ENCODE measurements around the gene ACTR2.
A peak's percentile ranks its signal among the peaks of the same experiment; 100 is the strongest.

Gene ACTR2

GRCh38 chr2:65267008-65267407, 39.4 kb downstream of the ACTR2 start:
- Histone ChIP-seq H3K9me3 (replicated peaks in 1 of 11) (no peaks in the 10 kb centered on the region), H3K4me1 (peaks cover 0 to 20% (median 3%) of the 10 kb centered on the region in 10 experiments; a peak in 7 of 20 replicates), H3K36me3 (peaks cover 84 to 100% (median 96%) of the 10 kb centered on the region in 11 experiments), H3K4me2 (no peak overlapping the region), H3K27me3 (no peaks in the 10 kb centered on the region), H3K27ac (no peak overlapping the region), H3K4me3 (no peak overlapping the region), H4K20me1 (peaks cover 68 to 100% (median 88%) of the 10 kb centered on the region in 11 experiments), H3K9ac (no peak overlapping the region)
- TF ChIP-seq Cebpa-rat (IDR thresholded peaks at IDR 0.05) = no peak

GRCh38 chr2:65268957-65269356, 41.3 kb downstream of the ACTR2 start:
- Histone ChIP-seq H4K20me1 (peaks cover 51 to 100% (median 87%) of the 10 kb centered on the region in 11 experiments), H3K27me3 (peaks cover 0 to 4% (median 0%) of the 10 kb centered on the region in 11 experiments; a peak in 1 of 22 replicates), H3K9ac (no peak overlapping the region), H3K4me2 (peak overlapping the region in 2 of 11 experiments; percentile 21 to 35; a peak in 2 of 22 replicates), H3K4me3 (no peak overlapping the region), H3K27ac (no peak overlapping the region), H3K9me3 (replicated peaks in 1 of 11) (no peaks in the 10 kb centered on the region), H3K36me3 (peaks cover 77 to 99% (median 94%) of the 10 kb centered on the region in 11 experiments), H3K4me1 (peaks cover 0 to 20% (median 3%) of the 10 kb centered on the region in 10 experiments; a peak in 7 of 20 replicates)
- no peak for TF ChIP-seq Cebpa-rat (IDR thresholded peaks at IDR 0.05)

GRCh38 chr2:65273344-65273743, 45.7 kb downstream of the ACTR2 start:
- Histone ChIP-seq H4K20me1 (peaks cover 44 to 99% (median 79%) of the 10 kb centered on the region in 11 experiments; a peak in 21 of 22 replicates), H3K4me2 (no peak overlapping the region), H3K9me3 (replicated peaks in 1 of 11) (no peaks in the 10 kb centered on the region), H3K36me3 (peaks cover 36 to 64% (median 51%) of the 10 kb centered on the region in 11 experiments), H3K4me1 (peaks cover 9 to 24% (median 16%) of the 10 kb centered on the region in 10 experiments), H3K4me3 (no peak overlapping the region), H3K9ac (no peak overlapping the region), H3K27me3 (peaks cover 0 to 44% (median 35%) of the 10 kb centered on the region in 11 experiments; a peak in 17 of 22 replicates), H3K27ac (no peak overlapping the region)
- no peak for TF ChIP-seq Cebpa-rat (IDR thresholded peaks at IDR 0.05)

GRCh38 chr2:65275141-65275915, 47.7 kb downstream of the ACTR2 start:
- TF ChIP-seq Cebpa-rat (IDR thresholded peaks at IDR 0.05) = no peak
- Histone ChIP-seq H3K9ac (no peak overlapping the region), H3K4me2 (no peak overlapping the region), H3K27ac (no peak overlapping the region), H3K4me3 (no peak overlapping the region), H3K4me1 (peaks cover 21 to 34% (median 24%) of the 10 kb centered on the region in 10 experiments), H3K9me3 (replicated peaks in 1 of 11) (no peaks in the 10 kb centered on the region), H3K36me3 (peaks cover 23 to 44% (median 33%) of the 10 kb centered on the region in 11 experiments), H4K20me1 (peaks cover 35 to 95% (median 79%) of the 10 kb centered on the region in 11 experiments; a peak in 21 of 22 replicates), H3K27me3 (peaks cover 10 to 59% (median 52%) of the 10 kb centered on the region in 11 experiments; a peak in 20 of 22 replicates)

GRCh38 chr2:65276609-65277008, 49.0 kb downstream of the ACTR2 start:
- H3K9ac ChIP-seq = no peak overlapping the region
- peaks cover 10 to 71% (median 65%) of the 10 kb centered on the region in 11 experiments; a peak in 20 of 22 replicates for H3K27me3 ChIP-seq
- peak overlapping the region in 2 of 11 experiments; percentile 8 to 76; a peak in 2 of 22 replicates for H3K4me2 ChIP-seq
- no peak for TF ChIP-seq Cebpa-rat (IDR thresholded peaks at IDR 0.05)
- H4K20me1 ChIP-seq = peaks cover 22 to 91% (median 71%) of the 10 kb centered on the region in 11 experiments; a peak in 21 of 22 replicates
- H3K27ac ChIP-seq = no peak overlapping the region
- H3K4me1 ChIP-seq = peaks cover 23 to 34% (median 27%) of the 10 kb centered on the region in 10 experiments
- no peaks in the 10 kb centered on the region for H3K9me3 ChIP-seq (replicated peaks in 1 of 11)
- H3K36me3 ChIP-seq = peaks cover 14 to 32% (median 21%) of the 10 kb centered on the region in 11 experiments
- H3K4me3 ChIP-seq = no peak overlapping the region

- peak overlapping the region in 3 of 11 experiments; percentile 74 to 80 (median 76); a peak in 5 of 22 replicates for H3K4me2 ChIP-seq
- H3K4me1 ChIP-seq = peaks cover 25 to 35% (median 29%) of the 10 kb centered on the region in 10 experiments
- no peak overlapping the region for H3K27ac ChIP-seq
- H3K9ac ChIP-seq = no peak overlapping the region
- peaks cover 19 to 90% (median 66%) of the 10 kb centered on the region in 11 experiments; a peak in 21 of 22 replicates for H4K20me1 ChIP-seq
- H3K4me3 ChIP-seq = no peak overlapping the region
- peaks cover 9 to 27% (median 16%) of the 10 kb centered on the region in 11 experiments for H3K36me3 ChIP-seq
- H3K9me3 ChIP-seq (replicated peaks in 1 of 11) = no peaks in the 10 kb centered on the region
- H3K27me3 ChIP-seq = peaks cover 10 to 77% (median 70%) of the 10 kb centered on the region in 11 experiments; a peak in 20 of 22 replicates
- no peak for TF ChIP-seq Cebpa-rat (IDR thresholded peaks at IDR 0.05)
These were observed 49.5 kb downstream of the ACTR2 start for GRCh38 chr2:65277118-65277517.

- H3K4me1 ChIP-seq = peaks cover 25 to 36% (median 29%) of the 10 kb centered on the region in 10 experiments
- H3K9me3 ChIP-seq (replicated peaks in 1 of 11) = no peaks in the 10 kb centered on the region
- H3K36me3 ChIP-seq = peaks cover 1 to 18% (median 8%) of the 10 kb centered on the region in 11 experiments; a peak in 21 of 22 replicates
- H3K4me2 ChIP-seq = peak overlapping the region; percentile 39 to 85 (median 74)
- H3K27ac ChIP-seq = no peak overlapping the region
- TF ChIP-seq Cebpa-rat (IDR thresholded peaks at IDR 0.05) = no peak
- peaks cover 10 to 85% (median 78%) of the 10 kb centered on the region in 11 experiments; a peak in 20 of 22 replicates for H3K27me3 ChIP-seq
- peaks cover 11 to 90% (median 69%) of the 10 kb centered on the region in 11 experiments; a peak in 21 of 22 replicates for H4K20me1 ChIP-seq
- H3K4me3 ChIP-seq = no peak overlapping the region
- H3K9ac ChIP-seq = no peak overlapping the region
These were observed 50.3 kb downstream of the ACTR2 start for GRCh38 chr2:65277791-65278483.

- Histone ChIP-seq H3K27me3 (peaks cover 10 to 90% (median 76%) of the 10 kb centered on the region in 11 experiments; a peak in 20 of 22 replicates), H3K9me3 (replicated peaks in 1 of 11) (no peaks in the 10 kb centered on the region), H3K4me1 (peaks cover 25 to 36% (median 29%) of the 10 kb centered on the region in 10 experiments), H3K36me3 (peaks cover 0 to 12% (median 2%) of the 10 kb centered on the region in 11 experiments; a peak in 8 of 22 replicates), H4K20me1 (peaks cover 5 to 84% (median 63%) of the 10 kb centered on the region in 11 experiments; a peak in 21 of 22 replicates), H3K4me2 (peak overlapping the region; percentile 39 to 85 (median 74)), H3K9ac (no peak overlapping the region), H3K27ac (no peak overlapping the region), H3K4me3 (no peak overlapping the region)
- TF ChIP-seq Cebpa-rat (IDR thresholded peaks at IDR 0.05) = no peak
These were observed 50.9 kb downstream of the ACTR2 start for GRCh38 chr2:65278531-65278981.
